CD4-positive, alpha-beta T cell treated with Interleukin-1 beta for 1 hour (primary cell): ENCODE data around the gene RAB3C.
"Not testable (repeated sequence)": the region's sequence is repeated elsewhere in the genome, so short reads cannot be mapped to it uniquely, and the experiment has no call there.

Experiments used
- DNase-seq, 2 donors: peaks; one replicate each; pipeline ENCODE4 v3.0.0-alpha.2; 2020 to 2022

RAB3C gene

GRCh38 chr5:58680503-58680902 lies 97.6 kb downstream of the RAB3C start:
- no peak for DNase-seq

- DNase-seq, result no peak
These were observed 99.1 kb downstream of the RAB3C start for GRCh38 chr5:58681943-58682342.

GRCh38 chr5:58683567-58683966 lies 100.7 kb downstream of the RAB3C start:
- no peak for DNase-seq

GRCh38 chr5:58687079-58687478 lies 104.2 kb downstream of the RAB3C start:
- DNase-seq, result no peak

GRCh38 chr5:58687595-58687994 lies 104.7 kb downstream of the RAB3C start:
- no peak for DNase-seq

GRCh38 chr5:58699088-58699761 lies 116.3 kb downstream of the RAB3C start:
- DNase-seq, result not testable (repeated sequence)

- no peak for DNase-seq
These were observed 116.9 kb downstream of the RAB3C start for GRCh38 chr5:58699762-58700118.

- no peak for DNase-seq
These were observed 121.2 kb downstream of the RAB3C start for GRCh38 chr5:58703925-58704555.

- no peak for DNase-seq
These were observed 123.9 kb downstream of the RAB3C start for GRCh38 chr5:58706736-58707135.

GRCh38 chr5:58708456-58708855 lies 125.6 kb downstream of the RAB3C start:
- no peak for DNase-seq

GRCh38 chr5:58710425-58710824 lies 127.5 kb downstream of the RAB3C start:
- DNase-seq, result not testable (repeated sequence)

GRCh38 chr5:58710871-58711270 lies 128.0 kb downstream of the RAB3C start:
- no peak for DNase-seq

- no peak for DNase-seq
These were observed 129.1 kb downstream of the RAB3C start for GRCh38 chr5:58711965-58712364.

GRCh38 chr5:58714046-58714445 lies 131.2 kb downstream of the RAB3C start:
- DNase-seq, result no peak

- no peak for DNase-seq
These were observed 133.3 kb downstream of the RAB3C start for GRCh38 chr5:58715997-58716656.

- no peak for DNase-seq
These were observed 133.8 kb downstream of the RAB3C start for GRCh38 chr5:58716713-58717112.

- DNase-seq, result no peak
These were observed 134.6 kb downstream of the RAB3C start for GRCh38 chr5:58717303-58718007.

- no peak for DNase-seq
These were observed 135.5 kb downstream of the RAB3C start for GRCh38 chr5:58718269-58718978.

GRCh38 chr5:58722160-58722559 lies 139.3 kb downstream of the RAB3C start:
- DNase-seq, result no peak

- DNase-seq, result no peak
These were observed 142.1 kb downstream of the RAB3C start for GRCh38 chr5:58724992-58725391.

- DNase-seq, result no peak
These were observed 148.8 kb downstream of the RAB3C start for GRCh38 chr5:58731641-58732040.

GRCh38 chr5:58735637-58736036 lies 152.8 kb downstream of the RAB3C start:
- DNase-seq, result no peak

- no peak for DNase-seq
These were observed 153.3 kb downstream of the RAB3C start for GRCh38 chr5:58736214-58736613.
